Vagina (tissue), 2 donors: ENCODE data around the gene CD74.

Experiments used
- POLR2A ChIP-seq, 2 donors: fragments of 450-650 bp; IDR thresholded peaks; one replicate each; pipeline ENCODE4 v1.6.1; 2017; ENCODE audit warnings: antibody characterized with exemption in 2 of 2, mild to moderate bottlenecking in 2 of 2, moderate library complexity in 2 of 2
- TF ChIP-seq, protein P1 (sequence below), 3 experiments: fragments of 450-650 bp in 2 of 3; fragments of 200-600 bp in 1 of 3; sonication (generic) in 1 of 3; IDR thresholded peaks; one replicate each; pipeline ENCODE4 v1.5.1; 2017 to 2019; ENCODE audit warnings: antibody characterized with exemption in 3 of 3, mild to moderate bottlenecking in 2 of 3, moderate library complexity in 2 of 3

GRCh38 chr5:150393096-150393645 is 19.5 kb downstream of the CD74 start:
- TF ChIP-seq, protein P1, sequence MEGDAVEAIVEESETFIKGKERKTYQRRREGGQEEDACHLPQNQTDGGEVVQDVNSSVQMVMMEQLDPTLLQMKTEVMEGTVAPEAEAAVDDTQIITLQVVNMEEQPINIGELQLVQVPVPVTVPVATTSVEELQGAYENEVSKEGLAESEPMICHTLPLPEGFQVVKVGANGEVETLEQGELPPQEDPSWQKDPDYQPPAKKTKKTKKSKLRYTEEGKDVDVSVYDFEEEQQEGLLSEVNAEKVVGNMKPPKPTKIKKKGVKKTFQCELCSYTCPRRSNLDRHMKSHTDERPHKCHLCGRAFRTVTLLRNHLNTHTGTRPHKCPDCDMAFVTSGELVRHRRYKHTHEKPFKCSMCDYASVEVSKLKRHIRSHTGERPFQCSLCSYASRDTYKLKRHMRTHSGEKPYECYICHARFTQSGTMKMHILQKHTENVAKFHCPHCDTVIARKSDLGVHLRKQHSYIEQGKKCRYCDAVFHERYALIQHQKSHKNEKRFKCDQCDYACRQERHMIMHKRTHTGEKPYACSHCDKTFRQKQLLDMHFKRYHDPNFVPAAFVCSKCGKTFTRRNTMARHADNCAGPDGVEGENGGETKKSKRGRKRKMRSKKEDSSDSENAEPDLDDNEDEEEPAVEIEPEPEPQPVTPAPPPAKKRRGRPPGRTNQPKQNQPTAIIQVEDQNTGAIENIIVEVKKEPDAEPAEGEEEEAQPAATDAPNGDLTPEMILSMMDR (IDR thresholded peaks at IDR 0.05) = no peak
- TF ChIP-seq POLR2A (IDR thresholded peaks at IDR 0.05) = no peak
